ENCODE measurements around the gene C19orf33.

The C19orf33 gene

DNA sequence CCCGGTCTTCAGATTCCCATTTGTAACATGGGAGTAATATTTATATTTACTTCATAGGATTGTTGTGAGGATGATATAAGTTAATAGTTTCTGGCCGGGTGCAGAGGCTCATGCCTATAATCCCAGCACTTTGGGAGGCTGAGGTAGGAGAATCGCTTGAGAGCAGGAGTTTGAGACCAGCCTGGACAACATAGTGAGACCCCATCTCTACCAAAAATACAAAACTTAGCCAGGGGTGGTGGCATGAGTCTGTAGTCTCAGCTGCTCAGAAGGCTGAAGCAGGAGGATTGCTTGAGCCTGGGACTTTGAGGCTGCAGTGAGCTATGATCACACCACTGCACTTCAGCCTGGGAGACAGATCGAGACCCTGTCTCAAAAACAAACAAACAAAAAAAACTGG is 42.8 kb downstream of the C19orf33 start:
- DNase-seq = no peak

DNA sequence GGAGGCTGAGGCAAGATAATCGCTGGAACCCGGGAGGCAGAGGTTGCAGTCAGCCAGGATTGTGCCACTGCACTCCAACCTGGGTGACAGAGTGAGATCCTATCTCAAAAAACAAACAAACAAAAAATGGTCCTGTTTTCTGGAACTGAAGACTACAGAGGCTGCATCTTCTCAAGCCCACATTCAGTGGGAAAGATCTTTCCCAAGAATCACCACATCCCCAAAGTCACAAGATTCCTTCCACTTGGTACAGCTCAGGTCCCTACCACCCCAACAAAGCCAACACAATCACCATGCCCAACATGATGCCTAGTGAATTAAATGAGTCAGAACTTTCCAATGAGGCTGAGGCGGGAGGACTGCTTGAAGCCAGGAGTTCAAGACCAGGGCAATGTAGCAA is 46.8 kb downstream of the C19orf33 start:
- DNase-seq = no peak

DNA sequence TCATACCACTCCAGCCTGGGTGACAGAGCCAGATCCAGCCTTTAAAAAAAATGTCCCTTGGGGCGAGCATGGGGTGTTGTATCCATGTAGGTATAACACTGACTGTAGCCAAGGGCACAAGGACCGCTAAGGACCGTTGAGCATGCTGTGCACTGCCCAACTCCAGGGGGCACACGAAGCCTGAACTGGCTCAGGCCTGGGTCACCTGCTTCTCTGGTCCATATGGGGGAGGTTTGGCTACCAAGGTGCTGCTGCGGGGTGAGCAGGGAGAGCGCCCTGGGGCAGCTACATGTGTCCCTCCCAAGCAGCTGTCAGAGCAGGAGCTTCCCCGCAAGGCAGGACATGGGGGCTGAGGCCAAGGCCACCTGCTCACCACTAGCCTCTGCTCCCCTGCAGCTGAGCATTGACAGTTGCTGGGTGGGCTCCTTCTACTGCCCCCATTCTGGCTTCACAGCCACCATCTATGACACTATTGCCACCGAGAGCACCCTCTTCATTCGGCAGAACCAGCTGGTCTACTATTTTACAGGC is 47.9 kb downstream of the C19orf33 start:
- DNase-seq = no peak

DNA sequence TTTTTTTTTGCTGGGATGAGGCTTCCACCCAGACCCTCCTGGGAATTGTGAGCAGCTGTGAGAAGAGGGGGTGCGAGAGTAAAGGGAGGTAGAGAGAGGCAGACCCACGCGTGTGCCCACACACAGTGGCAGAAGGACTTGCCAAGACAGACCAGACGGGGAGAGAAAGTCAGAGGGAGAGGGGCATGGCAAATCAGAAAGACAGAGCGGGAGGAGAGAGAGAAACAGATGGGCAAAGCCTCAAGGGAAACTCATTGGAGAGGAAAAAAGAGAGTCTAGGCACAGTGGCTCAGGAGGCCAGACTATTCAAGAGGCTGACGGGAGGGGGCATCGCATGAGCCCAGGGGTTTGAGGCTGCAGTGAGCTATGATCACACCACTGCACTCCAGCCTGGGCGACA is 48.6 kb downstream of the C19orf33 start:
- DNase-seq = no peak

Data from EL (cell line).